HG03342 (cell line): ENCODE measurements around the gene CNOT1.
"Not testable (repeated sequence)": the region's sequence is repeated elsewhere in the genome, so short reads cannot be mapped to it uniquely, and the experiment has no call there.

Experiments used
- ATAC-seq: cut with Tn5 transposase; IDR thresholded peaks from one replicate; pipeline ENCODE4 v1.9.1; 2021; ENCODE audit warnings: mild to moderate bottlenecking, moderate library complexity; ENCODE audit not compliant: unreplicated experiment

The CNOT1 gene

GRCh38 chr16:58582971-58583765, 46.5 kb downstream of the CNOT1 start:
- ATAC-seq = no peak

DNA sequence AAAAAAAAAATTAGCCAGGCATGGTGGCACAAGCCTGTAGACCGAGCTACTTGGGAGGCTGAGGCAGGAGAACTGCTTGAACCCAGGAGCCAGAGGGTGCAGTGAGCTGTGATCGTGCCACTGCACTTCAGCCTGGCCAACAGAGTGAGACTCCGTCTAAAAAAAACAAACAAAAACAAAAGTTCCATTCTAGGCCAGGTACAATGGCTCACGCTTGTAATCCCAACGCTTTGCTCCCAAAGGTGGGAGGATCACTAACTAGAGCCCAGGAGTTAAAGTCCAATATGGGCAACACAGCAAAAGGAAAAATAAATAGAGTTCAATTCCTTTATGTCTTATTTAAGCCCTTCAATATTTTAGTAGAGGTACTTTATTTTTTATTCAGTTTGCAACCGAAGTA, 47.5 kb downstream of the CNOT1 start:
- ATAC-seq = no peak

DNA sequence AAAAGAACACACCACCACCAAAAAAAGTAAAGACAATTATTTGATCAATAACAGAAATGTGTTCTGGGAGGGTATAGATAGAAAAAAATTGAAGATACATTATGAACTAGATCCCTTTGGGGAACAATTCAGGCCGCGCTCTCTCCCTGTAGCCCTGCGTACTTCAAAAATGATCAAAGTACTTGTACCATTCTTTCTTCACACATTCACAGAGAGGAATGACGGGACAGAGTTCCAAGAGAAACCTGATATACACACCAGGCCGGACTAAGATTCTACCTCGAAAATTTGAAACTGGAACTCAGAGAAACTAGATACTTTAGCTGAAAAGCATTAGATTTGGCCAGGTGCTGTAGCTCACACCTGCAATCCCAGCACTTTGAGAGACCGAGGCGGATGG, 50.0 kb downstream of the CNOT1 start:
- ATAC-seq = no peak

DNA sequence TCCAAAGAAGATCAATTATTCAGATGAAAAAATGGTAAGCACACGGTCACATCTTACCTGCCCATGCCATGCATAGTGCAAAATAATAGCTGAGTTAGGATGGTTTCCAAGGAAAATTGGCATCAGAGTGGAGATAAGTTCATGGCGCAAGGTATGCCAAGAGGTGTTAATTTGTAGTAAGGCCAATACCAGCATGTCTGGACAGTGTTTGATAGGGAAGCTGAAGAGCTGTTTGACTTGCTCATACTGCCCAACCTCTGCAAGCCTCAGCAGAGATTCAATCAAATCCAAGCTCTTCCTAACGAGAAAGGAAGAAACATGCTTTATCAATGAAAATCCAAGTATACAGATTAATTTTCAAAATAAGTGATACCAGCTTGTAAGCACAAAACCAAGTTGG, 51.0 kb downstream of the CNOT1 start:
- ATAC-seq = no peak

GRCh38 chr16:58577141-58577540, 52.5 kb downstream of the CNOT1 start:
- no peak for ATAC-seq

GRCh38 chr16:58574895-58575294, 54.7 kb downstream of the CNOT1 start:
- no peak for ATAC-seq

DNA sequence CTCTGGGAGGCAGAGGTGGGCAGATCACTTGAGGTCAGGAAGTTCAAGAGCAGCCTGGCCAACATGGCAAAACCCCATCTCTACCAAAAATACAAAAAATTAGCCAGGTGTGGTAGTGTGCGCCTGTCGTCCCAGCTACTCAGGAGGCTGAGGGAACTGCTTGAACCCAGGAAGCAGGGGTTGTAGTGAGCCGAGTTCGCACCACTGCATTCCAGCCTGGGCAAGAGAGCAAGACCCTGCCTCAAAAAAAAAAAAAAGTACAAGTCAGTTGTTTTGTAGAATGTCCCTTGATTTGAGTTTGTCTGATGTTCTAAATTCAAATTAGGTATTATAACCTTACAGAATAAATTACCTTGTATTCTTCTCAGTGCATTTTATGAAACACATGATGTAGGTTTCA, 63.9 kb downstream of the CNOT1 start:
- not testable (repeated sequence) for ATAC-seq

DNA sequence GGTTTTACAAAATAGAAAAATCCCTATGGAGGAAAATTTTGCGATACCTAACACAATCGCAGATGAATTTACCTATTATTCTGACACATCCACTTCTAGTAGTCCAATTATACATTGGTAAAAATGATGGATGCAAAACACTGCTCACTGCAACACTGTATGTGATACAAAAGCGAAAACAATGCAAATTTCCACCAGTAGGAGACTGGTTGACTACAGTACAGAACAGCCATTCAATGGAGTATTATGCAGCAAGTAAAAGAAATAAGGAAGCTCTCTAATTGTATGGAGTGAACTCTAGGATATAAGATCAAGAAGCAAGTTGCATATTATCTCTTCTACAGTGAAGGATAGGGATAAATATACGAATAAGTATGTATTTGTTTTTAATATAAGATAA, 65.9 kb downstream of the CNOT1 start:
- ATAC-seq = no peak

- no peak for ATAC-seq
Measured at GRCh38 chr16:58563235-58563634, 66.4 kb downstream of the CNOT1 start.

GRCh38 chr16:58556678-58557077, 72.9 kb downstream of the CNOT1 start:
- no peak for ATAC-seq

- ATAC-seq = no peak
Measured at GRCh38 chr16:58551496-58551895, 78.1 kb downstream of the CNOT1 start.

- no peak for ATAC-seq
Measured at GRCh38 chr16:58548378-58548777, 81.2 kb downstream of the CNOT1 start.

DNA sequence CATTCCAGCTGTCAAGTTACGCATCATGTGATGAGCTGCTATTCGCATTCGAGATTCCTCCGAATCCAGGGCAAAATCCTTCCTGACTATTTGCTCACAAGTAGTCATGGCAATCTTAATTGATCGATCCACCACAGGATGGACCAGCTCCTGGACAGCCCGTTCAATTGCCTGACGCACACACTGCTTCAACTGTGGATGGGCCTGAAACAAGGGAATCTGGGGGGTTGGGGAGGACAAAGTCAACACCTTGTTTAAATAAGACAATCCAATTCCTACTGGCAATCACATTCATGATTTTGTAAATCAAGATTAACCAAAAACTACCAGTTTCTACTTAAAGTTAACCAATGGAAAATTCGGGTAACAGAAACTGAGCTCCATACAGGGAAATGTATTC, 85.9 kb downstream of the CNOT1 start:
- ATAC-seq = no peak

DNA sequence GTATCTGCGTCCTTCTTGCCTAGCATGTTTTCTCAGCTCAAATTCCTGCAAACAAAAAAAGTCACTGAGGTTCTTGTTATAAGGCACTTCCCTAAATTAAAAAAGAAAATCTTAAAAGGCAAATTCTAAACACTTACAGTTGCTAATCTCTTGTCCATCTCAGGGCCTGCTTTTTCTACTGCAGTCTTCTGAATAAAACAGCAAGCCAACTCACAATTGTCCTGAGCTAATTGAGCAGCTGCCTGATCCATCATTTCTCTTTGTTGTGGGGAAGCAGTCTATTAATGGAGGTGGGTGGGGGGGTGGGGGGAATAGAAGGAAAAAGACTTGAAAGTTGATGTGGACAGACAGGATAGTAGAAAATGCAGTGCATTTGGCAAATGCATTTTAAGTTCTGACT, 87.3 kb downstream of the CNOT1 start:
- no peak for ATAC-seq

GRCh38 chr16:58541711-58542110, 87.9 kb downstream of the CNOT1 start:
- no peak for ATAC-seq

DNA sequence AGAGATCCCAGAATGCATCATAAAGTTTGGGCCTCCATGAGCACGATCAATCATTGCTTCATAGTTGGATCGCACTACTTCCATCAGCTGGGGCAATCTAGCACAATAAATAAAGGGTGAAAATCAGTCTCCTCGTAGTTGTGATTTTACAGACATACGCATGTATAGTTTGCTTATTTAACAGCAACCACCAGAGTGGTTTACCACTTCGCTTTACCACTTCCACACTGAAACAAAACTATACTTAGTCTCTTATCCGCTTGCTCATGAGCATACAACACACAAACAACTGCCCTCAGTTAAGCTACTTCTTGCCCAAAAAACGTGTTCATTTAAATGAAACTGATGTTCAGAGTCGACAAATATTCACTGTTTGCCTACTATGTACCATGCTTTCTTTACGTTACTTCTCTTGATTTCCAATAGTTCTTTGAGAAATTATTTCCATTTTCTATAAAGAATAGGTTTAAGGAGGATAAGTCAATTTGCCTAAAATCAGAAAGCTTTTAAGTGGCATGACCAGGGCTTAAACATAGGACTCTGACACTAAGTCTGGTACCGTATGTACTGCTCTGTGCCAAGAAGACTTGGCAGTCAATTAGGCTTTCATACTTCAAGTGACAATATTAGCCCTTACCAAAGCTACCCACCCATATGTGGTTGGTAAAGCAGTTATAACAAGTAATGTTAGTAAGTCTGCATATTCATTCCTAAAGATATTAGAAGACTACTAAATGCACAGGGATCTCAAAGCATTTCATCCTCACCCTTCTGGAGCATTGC, 92.3 kb downstream of the CNOT1 start:
- no peak for ATAC-seq

DNA sequence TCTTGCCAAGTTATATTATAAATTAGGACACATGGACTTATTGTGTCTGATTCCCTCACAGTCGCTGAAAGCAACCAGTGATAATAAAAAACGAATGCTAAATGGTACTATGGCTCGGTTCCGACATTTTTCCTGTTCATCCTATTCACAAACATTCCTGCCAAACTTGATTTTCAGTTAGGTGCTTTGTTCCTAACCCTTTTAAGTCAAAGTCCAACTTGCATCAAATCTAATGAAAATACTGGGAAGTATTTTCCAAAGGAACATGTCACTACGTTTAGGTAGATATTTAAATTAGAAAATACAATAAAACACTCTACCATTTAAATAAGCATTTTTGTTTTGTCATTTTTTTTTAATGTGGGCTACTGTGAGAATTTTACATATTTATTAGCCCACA, 93.3 kb downstream of the CNOT1 start:
- no peak for ATAC-seq

DNA sequence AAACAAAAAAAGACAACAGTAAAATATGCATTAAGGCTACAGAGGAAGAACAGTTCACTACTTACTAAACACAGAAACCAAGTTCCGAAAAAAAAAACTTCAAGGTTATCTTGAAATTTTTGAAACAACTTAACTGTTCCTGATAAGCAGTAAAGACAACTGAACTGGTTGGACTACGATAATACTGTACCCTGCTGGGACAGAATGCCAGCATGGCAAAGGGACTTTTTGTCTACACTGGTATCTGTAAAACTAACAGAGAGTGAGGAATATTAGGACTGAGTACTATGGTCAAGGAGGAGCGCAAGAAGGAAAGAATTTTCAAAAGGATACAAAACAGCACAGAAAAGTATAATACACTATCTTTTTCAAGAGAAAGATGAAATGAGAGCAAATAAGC, 94.5 kb downstream of the CNOT1 start:
- ATAC-seq = no peak

DNA sequence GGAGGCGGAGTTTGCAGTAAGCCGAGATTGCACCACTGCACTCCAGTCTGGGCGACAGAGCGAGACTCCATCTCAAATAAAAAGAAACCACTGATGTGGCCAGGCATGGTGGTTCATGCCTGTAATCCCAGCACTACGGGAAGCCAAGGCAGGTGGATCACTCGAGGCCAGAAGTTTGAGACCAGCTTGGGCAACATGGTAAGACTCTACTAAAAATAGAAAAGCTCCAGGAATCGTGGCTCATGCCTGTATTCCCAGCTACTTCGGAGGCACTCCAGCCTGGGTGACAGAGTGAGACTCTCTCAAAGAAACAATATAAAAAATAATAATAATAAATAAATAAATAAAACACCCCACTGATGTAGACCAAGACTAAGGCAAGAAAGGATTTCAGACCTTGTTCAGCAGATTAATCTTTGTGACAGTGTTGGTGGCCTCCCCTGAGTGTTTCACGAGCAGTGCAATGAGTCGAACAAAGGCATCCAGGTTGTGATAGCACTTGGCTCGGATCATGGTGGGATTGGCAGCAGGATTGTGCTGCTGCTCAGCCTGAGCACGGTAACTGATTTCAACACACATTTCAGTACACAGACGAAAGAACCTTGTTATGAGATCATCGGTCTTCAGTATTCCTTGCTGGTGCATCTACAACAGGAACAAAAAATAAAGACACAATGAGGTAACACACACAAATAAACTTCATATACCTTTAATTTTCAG, 95.7 kb downstream of the CNOT1 start:
- ATAC-seq = no peak

DNA sequence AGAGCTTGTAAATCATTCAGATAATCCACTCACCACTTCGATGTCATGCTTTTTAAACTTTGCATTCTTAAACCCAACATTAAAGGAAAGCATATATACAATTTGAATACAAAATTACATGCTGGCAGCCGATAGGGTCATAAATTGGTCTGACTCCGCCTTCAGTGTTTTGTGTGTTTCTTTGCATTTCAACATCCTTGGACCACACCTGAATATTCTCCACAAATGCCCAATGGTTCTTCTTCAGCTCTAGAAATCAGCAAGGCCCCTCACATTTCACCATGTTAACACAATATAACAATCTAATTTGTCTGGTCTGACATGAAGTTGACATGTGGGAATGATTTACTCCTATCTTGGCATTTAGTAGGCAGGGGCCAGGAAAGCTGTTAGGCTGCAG, 97.2 kb downstream of the CNOT1 start:
- no peak for ATAC-seq

- no peak for ATAC-seq
Measured at GRCh38 chr16:58530179-58530578, 99.4 kb downstream of the CNOT1 start.

DNA sequence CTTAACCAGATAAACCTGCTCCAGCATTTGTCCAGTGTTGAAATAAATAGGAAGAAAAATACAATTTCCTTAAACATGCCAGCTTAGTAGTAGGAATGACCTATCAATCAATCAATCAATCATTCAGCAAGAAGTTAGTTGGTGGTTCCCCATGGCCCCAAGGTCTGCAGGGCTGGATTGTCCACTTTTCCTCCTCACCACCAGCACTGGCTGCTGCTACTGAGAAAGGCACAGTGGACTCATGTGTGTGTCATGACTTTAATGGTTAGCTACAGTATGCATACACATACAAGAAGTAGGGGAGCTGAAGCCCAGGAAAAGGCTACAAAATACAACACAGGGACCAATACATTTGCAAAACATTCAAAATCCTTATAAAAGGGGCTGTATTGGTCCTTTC, 109.9 kb downstream of the CNOT1 start:
- ATAC-seq = no peak
